Right lobe of liver (tissue), 4 donors: ENCODE data around the gene CDKAL1.

Experiments used
- POLR2A ChIP-seq: fragments of 450-650 bp; IDR thresholded peaks from one replicate; pipeline ENCODE4 v1.6.1; 2017; ENCODE audit warnings: antibody characterized with exemption, mild to moderate bottlenecking
- TF ChIP-seq, protein P1 (sequence below), 4 donors: fragments of 200-600 bp in 3 of 4; fragments of 450-650 bp in 1 of 4; IDR thresholded peaks; one replicate each; pipeline versions ENCODE4 v1.5.1 to v1.8.0; 2016 to 2022; ENCODE audit warnings: antibody characterized with exemption in 4 of 4, mild to moderate bottlenecking in 2 of 4
- donor health status: DM: no; HTN: no; CAD: no.
- donor health status: DM: no; HTN: no; CAD: no.
- donor health status: DM: no; HTN: yes; CAD: no.

DNA sequence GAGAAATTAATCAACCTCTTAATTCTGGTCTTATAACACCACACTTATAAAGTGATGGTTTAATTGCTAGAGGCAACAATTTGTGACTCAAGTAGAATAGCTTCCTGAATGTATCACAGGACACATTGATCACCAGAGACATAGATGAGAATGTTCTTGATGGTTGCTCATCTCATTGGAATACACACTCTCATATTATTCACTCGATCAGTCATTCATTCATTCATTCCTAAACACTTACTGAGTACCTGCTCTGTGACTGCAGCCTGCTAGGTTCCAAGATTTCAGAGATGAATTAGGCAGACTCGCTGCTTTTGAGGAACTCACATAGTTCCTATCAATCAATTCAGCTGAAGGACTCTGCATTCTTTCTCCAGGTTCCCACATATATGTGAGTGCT is 694.2 kb downstream of the CDKAL1 start:
- TF ChIP-seq, protein P1, sequence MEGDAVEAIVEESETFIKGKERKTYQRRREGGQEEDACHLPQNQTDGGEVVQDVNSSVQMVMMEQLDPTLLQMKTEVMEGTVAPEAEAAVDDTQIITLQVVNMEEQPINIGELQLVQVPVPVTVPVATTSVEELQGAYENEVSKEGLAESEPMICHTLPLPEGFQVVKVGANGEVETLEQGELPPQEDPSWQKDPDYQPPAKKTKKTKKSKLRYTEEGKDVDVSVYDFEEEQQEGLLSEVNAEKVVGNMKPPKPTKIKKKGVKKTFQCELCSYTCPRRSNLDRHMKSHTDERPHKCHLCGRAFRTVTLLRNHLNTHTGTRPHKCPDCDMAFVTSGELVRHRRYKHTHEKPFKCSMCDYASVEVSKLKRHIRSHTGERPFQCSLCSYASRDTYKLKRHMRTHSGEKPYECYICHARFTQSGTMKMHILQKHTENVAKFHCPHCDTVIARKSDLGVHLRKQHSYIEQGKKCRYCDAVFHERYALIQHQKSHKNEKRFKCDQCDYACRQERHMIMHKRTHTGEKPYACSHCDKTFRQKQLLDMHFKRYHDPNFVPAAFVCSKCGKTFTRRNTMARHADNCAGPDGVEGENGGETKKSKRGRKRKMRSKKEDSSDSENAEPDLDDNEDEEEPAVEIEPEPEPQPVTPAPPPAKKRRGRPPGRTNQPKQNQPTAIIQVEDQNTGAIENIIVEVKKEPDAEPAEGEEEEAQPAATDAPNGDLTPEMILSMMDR (IDR thresholded peaks at IDR 0.05), result no peak
- no peak for TF ChIP-seq POLR2A
